Caco-2 (cell line): Measurements from ENCODE around the gene SKP1. TPM values are rescaled to one million over a fixed set of nuclear protein-coding genes. Genes with fewer than 3 reads are reported as not detected.
"Not testable (repeated sequence)": the region's sequence is repeated elsewhere in the genome, so short reads cannot be mapped to it uniquely, and the experiment has no call there.

Experiments used
- BruUV-seq: library from RNA; stranded (reverse); fragments of 400-500 nt; replicated peaks from 2 replicates; lab custom pipeline; 2021; lab: Mats Ljungman, UMichigan
- CTCF ChIA-PET: fragments of 300-600 bp; sonication (Branson Sonifier 250); formaldehyde crosslinking; loops from one replicate; lab custom pipeline; 2022; ENCODE audit warnings: antibody characterized with exemption; lab: Charles Lee
- POLR2A ChIA-PET: fragments of 300-600 bp; sonication (Branson Sonifier 250); formaldehyde crosslinking; loops from one replicate; lab custom pipeline; 2022; ENCODE audit warnings: antibody characterized with exemption; lab: Charles Lee
- DNase-seq, 2 experiments: peaks; one replicate each; pipeline versions ENCODE4 v3.0.0 to v3.0.0-alpha.2; 2020 to 2022
- H3K27me3 ChIP-seq: replicated peaks from 2 replicates; pipeline ENCODE4 v1.6.0; 2011; ENCODE audit warnings: low read length; ENCODE audit not compliant: control insufficient read depth, insufficient read depth
- H3K36me3 ChIP-seq: 2 replicates; pipeline ENCODE4 v1.5.1; 2011; ENCODE audit warnings: low read length; ENCODE audit not compliant: control insufficient read depth, insufficient read depth
- H3K4me1 ChIP-seq: fragments of 250-450 bp; sonication (Bioruptor Pico); 2 replicates; pipeline ENCODE4 v1.5.1; 2020; ENCODE audit warnings: mild to moderate bottlenecking
- H3K4me3 ChIP-seq: 2 replicates; pipeline ENCODE4 v1.5.1; 2011; ENCODE audit warnings: low read depth, mild to moderate bottlenecking, control low read depth, low read length
- H3K9me3 ChIP-seq: fragments of 250-450 bp; sonication (Bioruptor Pico); 2 replicates; pipeline ENCODE4 v1.5.1; 2020; ENCODE audit warnings: mild to moderate bottlenecking, moderate library complexity
- H3K27ac Mint-ChIP-seq: one replicate; pipeline ENCODE4 v1.8.0; 2022; ENCODE audit warnings: mixed read lengths; ENCODE audit not compliant: unreplicated experiment
- H3K27me3 Mint-ChIP-seq: one replicate; pipeline ENCODE4 v1.8.0; 2022; ENCODE audit warnings: mixed read lengths; ENCODE audit not compliant: insufficient read depth, unreplicated experiment
- H3K36me3 Mint-ChIP-seq: one replicate; pipeline ENCODE4 v1.8.0; 2022; ENCODE audit warnings: mild to moderate bottlenecking, mixed read lengths; ENCODE audit not compliant: insufficient read depth, unreplicated experiment
- H3K4me1 Mint-ChIP-seq: one replicate; pipeline ENCODE4 v1.8.0; 2022; ENCODE audit warnings: low read depth, mixed read lengths; ENCODE audit not compliant: unreplicated experiment
- H3K4me3 Mint-ChIP-seq: one replicate; pipeline ENCODE4 v1.8.0; 2022; ENCODE audit warnings: mild to moderate bottlenecking, moderate library complexity, mixed read lengths; ENCODE audit not compliant: unreplicated experiment
- H3K9me3 Mint-ChIP-seq: one replicate; pipeline ENCODE4 v1.8.0; 2022; ENCODE audit warnings: mixed read lengths; ENCODE audit not compliant: unreplicated experiment
- intact Hi-C: fragments of 100-400 bp; cut with micrococcal nuclease; formaldehyde crosslinking; loops from one replicate; pipeline ENCODE4 v1.10.0; 2022; ENCODE audit not compliant: unreplicated experiment
- total RNA-seq: library from RNA; stranded (reverse); gene quantifications from 2 replicates; pipeline ENCODE4 v1.2.3, GENCODE V29; 2022
- TF ChIP-seq, protein P1 (sequence below), 2 experiments: fragments of 200-600 bp in 1 of 2; IDR thresholded peaks; 1 replicate in 1 of 2; 2 replicates in 1 of 2; pipeline versions ENCODE4 v1.5.1 to v1.8.0; 2011 to 2022; ENCODE audit warnings: antibody characterized with exemption in 1 of 2, control low read depth in 1 of 2, inconsistent platforms in 1 of 2, low read depth in 1 of 2, low read length in 1 of 2, mild to moderate bottlenecking in 1 of 2, moderate library complexity in 1 of 2; ENCODE audit not compliant: insufficient read depth in 1 of 2, severe bottlenecking in 1 of 2, unreplicated experiment in 1 of 2

The SKP1 gene
- total RNA-seq, 1 experiment from 2014 or later, result 365 TPM

DNA sequence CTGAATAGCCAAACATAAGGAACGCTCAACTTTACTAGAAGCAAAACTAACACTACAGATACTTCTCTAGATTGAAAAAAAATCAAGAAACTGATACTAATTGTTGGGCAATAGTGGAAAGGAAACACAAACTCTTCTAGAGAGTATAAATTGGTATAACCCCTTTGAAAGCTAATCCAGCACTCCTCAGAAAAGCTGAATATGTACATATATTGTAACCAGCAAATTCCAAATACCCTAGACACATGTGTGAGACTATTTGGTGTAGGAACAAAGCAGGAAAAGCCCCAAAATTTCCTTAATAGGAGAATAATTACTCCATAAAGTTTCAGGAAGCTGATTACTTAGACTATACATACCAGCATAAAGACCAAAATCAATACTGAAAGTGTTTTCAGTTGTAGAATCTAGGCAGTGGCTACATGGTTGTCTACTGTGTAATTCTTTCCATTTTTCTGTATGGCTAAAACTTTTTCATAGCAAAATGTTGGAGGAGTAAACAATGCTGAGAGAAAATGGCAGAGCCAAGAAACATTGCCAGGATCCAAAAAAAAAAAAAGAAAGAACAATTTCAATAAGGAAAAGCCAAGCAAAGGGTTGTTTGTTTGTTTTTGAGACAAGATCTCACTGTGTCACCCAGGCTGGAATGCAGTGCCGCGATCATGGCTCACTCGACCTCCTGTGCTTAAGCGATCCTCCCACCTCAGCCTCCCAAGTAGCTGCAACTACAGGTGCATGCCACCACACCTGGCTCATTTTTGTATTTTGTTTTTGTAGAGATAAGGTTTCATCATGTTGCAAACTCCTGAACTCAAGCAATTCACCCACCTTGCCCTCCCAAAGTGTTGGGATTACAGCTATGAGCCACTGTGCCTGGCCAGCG lies 15.0 kb downstream of the SKP1 start:
- ChIA-PET CTCF (no interaction called here), POLR2A (no interaction called here)
- Histone ChIP-seq H3K4me3 (no peak overlapping the region), H3K4me1 (no peaks in the 10 kb centered on the region), H3K27me3 (no peaks in the 10 kb centered on the region), H3K9me3 (no peaks in the 10 kb centered on the region; the same call in 1 of the 2 replicates), H3K36me3 (peaks cover 4% of the 10 kb centered on the region; the same call in 1 of the 2 replicates)
- Mint-ChIP-seq H3K4me3 (no peak overlapping the region), H3K9me3 (peaks cover 16% of the 10 kb centered on the region), H3K36me3 (peaks cover 84% of the 10 kb centered on the region), H3K27me3 (no peaks in the 10 kb centered on the region), H3K4me1 (peaks cover 12% of the 10 kb centered on the region), H3K27ac (no peak overlapping the region)
- BruUV-seq, result no TSS peak
- no peak for DNase-seq
- intact Hi-C loops, result no loop called here
- TF ChIP-seq, protein P1, sequence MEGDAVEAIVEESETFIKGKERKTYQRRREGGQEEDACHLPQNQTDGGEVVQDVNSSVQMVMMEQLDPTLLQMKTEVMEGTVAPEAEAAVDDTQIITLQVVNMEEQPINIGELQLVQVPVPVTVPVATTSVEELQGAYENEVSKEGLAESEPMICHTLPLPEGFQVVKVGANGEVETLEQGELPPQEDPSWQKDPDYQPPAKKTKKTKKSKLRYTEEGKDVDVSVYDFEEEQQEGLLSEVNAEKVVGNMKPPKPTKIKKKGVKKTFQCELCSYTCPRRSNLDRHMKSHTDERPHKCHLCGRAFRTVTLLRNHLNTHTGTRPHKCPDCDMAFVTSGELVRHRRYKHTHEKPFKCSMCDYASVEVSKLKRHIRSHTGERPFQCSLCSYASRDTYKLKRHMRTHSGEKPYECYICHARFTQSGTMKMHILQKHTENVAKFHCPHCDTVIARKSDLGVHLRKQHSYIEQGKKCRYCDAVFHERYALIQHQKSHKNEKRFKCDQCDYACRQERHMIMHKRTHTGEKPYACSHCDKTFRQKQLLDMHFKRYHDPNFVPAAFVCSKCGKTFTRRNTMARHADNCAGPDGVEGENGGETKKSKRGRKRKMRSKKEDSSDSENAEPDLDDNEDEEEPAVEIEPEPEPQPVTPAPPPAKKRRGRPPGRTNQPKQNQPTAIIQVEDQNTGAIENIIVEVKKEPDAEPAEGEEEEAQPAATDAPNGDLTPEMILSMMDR (IDR thresholded peaks at IDR 0.05; ENCODE audit: insufficient read depth in 1 of 2, low read depth in 1 of 2, low read length in 1 of 2, severe bottlenecking in 1 of 2, unreplicated experiment in 1 of 2), result no peak

DNA sequence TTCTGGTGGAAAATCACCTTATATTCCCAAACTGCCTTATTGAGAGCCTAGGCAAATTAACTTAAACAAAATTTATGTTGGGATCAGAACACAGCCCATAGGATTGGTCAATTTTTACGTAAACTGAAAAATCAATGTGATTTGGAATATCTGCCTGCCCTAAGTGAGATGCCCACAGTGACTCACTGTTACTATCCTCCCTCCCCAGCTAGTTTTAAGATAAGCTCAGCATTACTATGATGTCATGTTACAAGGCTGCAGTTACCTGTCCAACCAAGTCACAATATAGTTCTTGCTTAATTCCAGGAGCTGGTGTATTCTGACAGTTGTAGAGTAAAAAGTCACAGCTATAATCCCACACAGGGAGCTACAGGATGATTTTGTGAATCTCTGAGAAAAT lies 23.1 kb downstream of the SKP1 start:
- Histone ChIP-seq H3K27me3 (no peaks in the 10 kb centered on the region), H3K36me3 (peaks cover 7% of the 10 kb centered on the region), H3K9me3 (no peaks in the 10 kb centered on the region), H3K4me3 (no peak overlapping the region), H3K4me1 (no peaks in the 10 kb centered on the region)
- H3K4me1 Mint-ChIP-seq, result no peaks in the 10 kb centered on the region
- intact Hi-C loops, result no loop called here
- no peaks in the 10 kb centered on the region for H3K27me3 Mint-ChIP-seq
- POLR2A ChIA-PET, result no interaction called here
- no peak overlapping the region for H3K27ac Mint-ChIP-seq
- CTCF ChIA-PET, result interaction anchor here (0.6 to 1.1 kb wide), 4 partner anchors 13 to 136 kb away, joined by 3 to 5 read pairs (median 3); partner anchors contain the start of gene TCF7
- no TSS peak for BruUV-seq
- no peaks in the 10 kb centered on the region for H3K9me3 Mint-ChIP-seq
- DNase-seq, result no peak
- TF ChIP-seq, protein P1 (IDR thresholded peaks at IDR 0.05; ENCODE audit: insufficient read depth in 1 of 2, low read depth in 1 of 2, low read length in 1 of 2, severe bottlenecking in 1 of 2, unreplicated experiment in 1 of 2), result no peak
- H3K36me3 Mint-ChIP-seq, result peaks cover 82% of the 10 kb centered on the region
- H3K4me3 Mint-ChIP-seq, result no peak overlapping the region

DNA sequence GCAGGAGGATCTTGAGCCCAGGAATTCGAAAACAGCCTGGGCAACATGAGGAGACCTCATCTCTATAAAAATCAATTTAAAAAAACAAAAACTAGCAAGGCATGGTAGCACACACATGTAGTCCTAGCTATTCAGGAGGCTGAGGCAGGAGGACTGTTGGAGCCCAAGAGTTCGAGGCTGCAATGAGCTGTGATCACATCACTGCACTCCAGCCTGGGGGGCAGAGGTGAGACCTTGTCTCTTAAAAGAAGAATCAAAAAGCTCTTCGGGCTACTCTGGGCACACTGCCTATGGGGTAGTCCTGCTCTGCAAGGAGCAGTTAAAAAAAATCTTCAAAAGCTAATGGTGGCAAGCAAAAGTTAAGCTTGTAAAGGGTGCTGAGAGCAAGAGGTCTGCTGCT lies 23.5 kb downstream of the SKP1 start:
- no peaks in the 10 kb centered on the region for H3K27me3 Mint-ChIP-seq
- TF ChIP-seq, protein P1 (IDR thresholded peaks at IDR 0.05; ENCODE audit: insufficient read depth in 1 of 2, low read depth in 1 of 2, low read length in 1 of 2, severe bottlenecking in 1 of 2, unreplicated experiment in 1 of 2), result no peak
- H3K4me1 ChIP-seq, result no peaks in the 10 kb centered on the region
- no peak overlapping the region for H3K4me3 Mint-ChIP-seq
- peaks cover 7% of the 10 kb centered on the region for H3K36me3 ChIP-seq
- no peaks in the 10 kb centered on the region for H3K9me3 ChIP-seq
- no peaks in the 10 kb centered on the region for H3K4me1 Mint-ChIP-seq
- DNase-seq, result no peak
- intact Hi-C loops, result no loop called here
- ChIA-PET CTCF (interaction anchor here (0.6 to 1.1 kb wide), 4 partner anchors 13 to 136 kb away, joined by 3 to 5 read pairs (median 4); partner anchors contain the start of gene TCF7), POLR2A (no interaction called here)
- H3K9me3 Mint-ChIP-seq, result no peaks in the 10 kb centered on the region
- H3K36me3 Mint-ChIP-seq, result peaks cover 82% of the 10 kb centered on the region
- H3K27me3 ChIP-seq, result no peaks in the 10 kb centered on the region
- no peak overlapping the region for H3K27ac Mint-ChIP-seq
- H3K4me3 ChIP-seq, result no peak overlapping the region
- BruUV-seq, result no TSS peak

DNA sequence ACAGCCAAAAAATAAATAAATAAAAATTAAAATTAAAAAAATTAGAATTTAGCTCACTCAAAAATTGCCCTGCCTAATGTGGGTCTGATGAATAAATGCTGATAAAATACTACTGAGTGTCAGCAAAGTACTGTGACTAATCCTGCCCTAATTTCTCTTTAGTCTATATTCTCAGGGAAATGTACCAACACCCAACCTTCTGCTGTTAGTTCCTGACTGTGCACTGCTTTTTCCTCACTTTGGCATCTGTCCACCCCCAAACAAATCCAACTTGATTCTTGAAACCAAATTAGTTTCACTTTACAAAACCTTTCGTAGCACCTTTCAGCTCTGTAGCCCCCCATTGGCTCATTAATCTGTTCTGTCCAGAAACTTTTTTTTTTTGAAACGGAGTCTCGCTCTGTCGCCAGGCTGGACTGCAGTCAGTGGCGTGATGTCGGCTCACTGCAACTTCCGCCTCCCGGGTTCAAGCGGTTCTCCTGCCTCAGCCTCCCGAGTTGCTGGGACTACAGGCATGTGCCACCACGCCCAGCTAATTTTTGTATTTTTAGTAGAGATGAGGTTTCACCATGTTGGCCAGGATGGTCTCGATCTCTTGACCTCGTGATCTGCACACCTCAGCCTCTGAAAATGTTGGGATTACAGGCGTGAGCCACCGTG lies 24.4 kb downstream of the SKP1 start:
- H3K9me3 Mint-ChIP-seq, H3K4me3 Mint-ChIP-seq, H3K4me1 Mint-ChIP-seq, H3K27ac Mint-ChIP-seq, intact Hi-C loops, H3K27me3 Mint-ChIP-seq, H3K36me3 ChIP-seq, H3K9me3 ChIP-seq, H3K27me3 ChIP-seq, H3K4me3 ChIP-seq, H3K4me1 ChIP-seq, CTCF ChIA-PET, DNase-seq, POLR2A ChIA-PET, BruUV-seq: not testable (repeated sequence)
- peaks cover 81% of the 10 kb centered on the region for H3K36me3 Mint-ChIP-seq
